ENCODE results near the gene HIVEP3.

HIVEP3 gene

GRCh38 chr1:41626616-41627375, 291.9 kb downstream of the HIVEP3 start:
- no peak for DNase-seq (ENCODE audit: low spot score)

- no peak for DNase-seq (ENCODE audit: low spot score)
These were observed 292.6 kb downstream of the HIVEP3 start for GRCh38 chr1:41626146-41626545.

- no peak for DNase-seq (ENCODE audit: low spot score)
These were observed 295.0 kb downstream of the HIVEP3 start for GRCh38 chr1:41623736-41624135.

- no peak for DNase-seq (ENCODE audit: low spot score)
These were observed 295.6 kb downstream of the HIVEP3 start for GRCh38 chr1:41622859-41623732.

GRCh38 chr1:41622402-41622801, 296.3 kb downstream of the HIVEP3 start:
- DNase-seq (ENCODE audit: low spot score), result no peak

GRCh38 chr1:41621791-41622190, 296.9 kb downstream of the HIVEP3 start:
- DNase-seq (ENCODE audit: low spot score), result no peak

GRCh38 chr1:41621256-41621655, 297.5 kb downstream of the HIVEP3 start:
- no peak for DNase-seq (ENCODE audit: low spot score)

GRCh38 chr1:41620365-41621169, 298.2 kb downstream of the HIVEP3 start:
- no peak for DNase-seq (ENCODE audit: low spot score)

- no peak for DNase-seq (ENCODE audit: low spot score)
These were observed 299.0 kb downstream of the HIVEP3 start for GRCh38 chr1:41619511-41620364.

- no peak for DNase-seq (ENCODE audit: low spot score)
These were observed 299.9 kb downstream of the HIVEP3 start for GRCh38 chr1:41618871-41619270.

- DNase-seq (ENCODE audit: low spot score), result no peak
These were observed 300.5 kb downstream of the HIVEP3 start for GRCh38 chr1:41618066-41618825.

GRCh38 chr1:41617336-41617735, 301.4 kb downstream of the HIVEP3 start:
- DNase-seq (ENCODE audit: low spot score), result no peak

GRCh38 chr1:41616563-41616962, 302.2 kb downstream of the HIVEP3 start:
- no peak for DNase-seq (ENCODE audit: low spot score)

GRCh38 chr1:41615981-41616380, 302.7 kb downstream of the HIVEP3 start:
- DNase-seq (ENCODE audit: low spot score), result no peak

GRCh38 chr1:41615316-41615715, 303.4 kb downstream of the HIVEP3 start:
- DNase-seq (ENCODE audit: low spot score), result no peak

GRCh38 chr1:41614818-41615217, 303.9 kb downstream of the HIVEP3 start:
- no peak for DNase-seq (ENCODE audit: low spot score)

- no peak for DNase-seq (ENCODE audit: low spot score)
These were observed 304.8 kb downstream of the HIVEP3 start for GRCh38 chr1:41613689-41614574.

- DNase-seq (ENCODE audit: low spot score), result no peak
These were observed 305.8 kb downstream of the HIVEP3 start for GRCh38 chr1:41612953-41613352.

- DNase-seq (ENCODE audit: low spot score), result no peak
These were observed 306.7 kb downstream of the HIVEP3 start for GRCh38 chr1:41611932-41612450.
